Left renal cortex interstitium (tissue), 4 donors: ENCODE results near the gene SAMD8. TPM values are rescaled to one million over a fixed set of nuclear protein-coding genes. Genes with fewer than 3 reads are reported as not detected.
A peak's percentile ranks its signal among the peaks of the same experiment; 100 is the strongest.

Experiments used
- DNase-seq, 4 donors: peaks; one replicate each; pipeline ENCODE4 v3.0.0-alpha.2; 2013; ENCODE audit warnings: low read depth in 4 of 4, low spot score in 2 of 4, missing footprints in 1 of 4
- polyA plus RNA-seq, 4 donors: library from polyadenylated mRNA; unstranded; fragments of 120-200 nt; gene quantifications; one replicate each; pipeline ENCODE4 v1.2.1, GENCODE V29; 2013; ENCODE audit not compliant: insufficient read length in 4 of 4

Gene SAMD8
- polyA plus RNA-seq, 4 donors, result 13.0 to 16.0 (median 13.6) TPM

- DNase-seq, result no peak
Measured at GRCh38 chr10:75083972-75084833, 27.3 kb upstream of the SAMD8 start.

GRCh38 chr10:75084834-75085384 is 26.5 kb upstream of the SAMD8 start:
- DNase-seq, result no peak

- no peak for DNase-seq
Measured at GRCh38 chr10:75086278-75086934, 25.1 kb upstream of the SAMD8 start.

GRCh38 chr10:75088640-75089039 is 22.8 kb upstream of the SAMD8 start:
- DNase-seq, result no peak

- no peak for DNase-seq
Measured at GRCh38 chr10:75089634-75090033, 21.8 kb upstream of the SAMD8 start.

GRCh38 chr10:75091146-75091545 is 20.3 kb upstream of the SAMD8 start:
- no peak for DNase-seq

GRCh38 chr10:75094465-75094864 is 17.0 kb upstream of the SAMD8 start:
- no peak for DNase-seq

- DNase-seq, result no peak
Measured at GRCh38 chr10:75095631-75096030, 15.8 kb upstream of the SAMD8 start.

- no peak for DNase-seq
Measured at GRCh38 chr10:75096749-75097148, 14.7 kb upstream of the SAMD8 start.

GRCh38 chr10:75097666-75098285 is 13.7 kb upstream of the SAMD8 start:
- no peak for DNase-seq

- DNase-seq, result no peak
Measured at GRCh38 chr10:75098902-75099673, 12.4 kb upstream of the SAMD8 start.

GRCh38 chr10:75099952-75100763 is 11.3 kb upstream of the SAMD8 start:
- DNase-seq, result peak in 1 of 4 donors; percentile 58

GRCh38 chr10:75100764-75101291 is 10.6 kb upstream of the SAMD8 start:
- no peak for DNase-seq

- DNase-seq, result no peak
Measured at GRCh38 chr10:75101416-75102251, 9.8 kb upstream of the SAMD8 start.

- DNase-seq, result no peak
Measured at GRCh38 chr10:75102830-75103673, 8.4 kb upstream of the SAMD8 start.

- DNase-seq, result no peak
Measured at GRCh38 chr10:75103881-75104686, 7.4 kb upstream of the SAMD8 start.

- no peak for DNase-seq
Measured at GRCh38 chr10:75104842-75105241, 6.6 kb upstream of the SAMD8 start.
